C4-2B (cell line): Measurements from ENCODE around the gene ADIPOQ.
"Not testable (repeated sequence)": the region's sequence is repeated elsewhere in the genome, so short reads cannot be mapped to it uniquely, and the experiment has no call there.

Experiments
- H3K27ac ChIP-seq: fragments of 450-650 bp; 2 replicates; pipeline ENCODE4 v1.5.1; 2017
- ZFX ChIP-seq: fragments of 450-650 bp; IDR thresholded peaks from 2 replicates; pipeline ENCODE4 v1.6.1; 2017
- TF ChIP-seq, protein P1 (sequence below): fragments of 450-650 bp; conservative IDR thresholded peaks from 2 replicates; pipeline ENCODE4 v1.5.1; 2017; ENCODE audit warnings: mild to moderate bottlenecking

The ADIPOQ gene

DNA sequence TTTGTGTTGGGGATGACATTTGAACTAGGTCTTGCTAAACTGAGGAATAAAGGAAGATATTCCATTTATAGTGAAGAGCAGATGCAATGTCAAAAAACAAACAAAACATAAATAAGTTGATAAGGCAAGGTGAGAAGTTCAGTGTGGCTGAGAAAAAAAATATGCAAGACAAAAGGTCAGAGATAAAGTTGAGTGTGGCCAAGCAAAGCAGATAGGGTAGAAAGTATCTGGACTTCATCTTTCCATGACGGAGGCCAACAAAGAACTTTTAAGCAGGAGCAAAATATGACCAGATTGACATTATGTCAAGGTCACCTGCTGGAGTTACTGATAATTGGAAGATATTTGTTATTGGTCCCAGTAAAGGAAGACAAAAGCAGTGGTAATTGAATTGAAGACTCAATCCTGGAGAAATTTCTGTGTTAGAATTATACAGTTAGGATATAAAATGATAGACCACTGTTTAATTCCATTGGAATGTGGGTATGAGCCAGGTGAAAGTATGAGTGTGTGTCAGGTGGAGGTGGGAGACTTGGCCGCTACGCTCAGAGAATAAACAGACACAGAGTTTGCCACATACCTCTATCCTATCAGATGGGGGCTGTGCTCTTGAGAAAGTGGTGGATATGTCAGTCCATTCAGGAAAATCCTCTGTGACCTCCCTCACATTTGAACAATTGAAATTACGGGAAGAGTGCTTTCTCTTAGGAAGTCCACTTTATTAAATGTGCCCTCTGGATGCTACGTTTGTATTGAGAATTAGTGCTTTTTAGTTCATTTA, 28.1 kb downstream of the ADIPOQ start:
- TF ChIP-seq, protein P1, sequence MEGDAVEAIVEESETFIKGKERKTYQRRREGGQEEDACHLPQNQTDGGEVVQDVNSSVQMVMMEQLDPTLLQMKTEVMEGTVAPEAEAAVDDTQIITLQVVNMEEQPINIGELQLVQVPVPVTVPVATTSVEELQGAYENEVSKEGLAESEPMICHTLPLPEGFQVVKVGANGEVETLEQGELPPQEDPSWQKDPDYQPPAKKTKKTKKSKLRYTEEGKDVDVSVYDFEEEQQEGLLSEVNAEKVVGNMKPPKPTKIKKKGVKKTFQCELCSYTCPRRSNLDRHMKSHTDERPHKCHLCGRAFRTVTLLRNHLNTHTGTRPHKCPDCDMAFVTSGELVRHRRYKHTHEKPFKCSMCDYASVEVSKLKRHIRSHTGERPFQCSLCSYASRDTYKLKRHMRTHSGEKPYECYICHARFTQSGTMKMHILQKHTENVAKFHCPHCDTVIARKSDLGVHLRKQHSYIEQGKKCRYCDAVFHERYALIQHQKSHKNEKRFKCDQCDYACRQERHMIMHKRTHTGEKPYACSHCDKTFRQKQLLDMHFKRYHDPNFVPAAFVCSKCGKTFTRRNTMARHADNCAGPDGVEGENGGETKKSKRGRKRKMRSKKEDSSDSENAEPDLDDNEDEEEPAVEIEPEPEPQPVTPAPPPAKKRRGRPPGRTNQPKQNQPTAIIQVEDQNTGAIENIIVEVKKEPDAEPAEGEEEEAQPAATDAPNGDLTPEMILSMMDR = no peak
- no peak for TF ChIP-seq ZFX
- H3K27ac ChIP-seq = no peak overlapping the region

DNA sequence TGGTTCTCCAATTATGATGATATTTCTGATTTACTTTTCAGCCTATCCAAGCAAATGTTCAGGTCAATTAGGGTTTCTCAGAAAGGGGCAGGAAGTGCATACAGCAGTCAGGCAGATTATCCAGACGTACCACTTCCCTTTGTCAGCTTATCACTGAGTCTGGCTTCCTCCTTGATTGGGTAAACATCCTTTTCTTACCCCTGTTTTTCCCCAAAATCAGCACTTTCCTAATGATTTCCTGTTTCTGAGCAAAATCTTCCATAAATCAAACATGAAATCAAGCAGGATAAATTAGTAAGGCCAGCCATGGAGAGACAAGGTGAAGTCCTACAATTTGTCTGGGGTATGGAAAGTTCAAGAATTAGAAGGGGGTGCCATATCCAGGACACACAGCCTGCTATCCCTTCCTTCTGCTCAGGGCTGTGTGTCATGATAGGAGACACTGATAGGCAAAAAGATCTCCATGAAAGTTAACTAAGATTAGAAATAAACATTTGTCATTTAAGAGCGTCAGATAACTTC, 29.0 kb downstream of the ADIPOQ start:
- no peak overlapping the region for H3K27ac ChIP-seq
- TF ChIP-seq ZFX = no peak
- TF ChIP-seq, protein P1 = no peak

DNA sequence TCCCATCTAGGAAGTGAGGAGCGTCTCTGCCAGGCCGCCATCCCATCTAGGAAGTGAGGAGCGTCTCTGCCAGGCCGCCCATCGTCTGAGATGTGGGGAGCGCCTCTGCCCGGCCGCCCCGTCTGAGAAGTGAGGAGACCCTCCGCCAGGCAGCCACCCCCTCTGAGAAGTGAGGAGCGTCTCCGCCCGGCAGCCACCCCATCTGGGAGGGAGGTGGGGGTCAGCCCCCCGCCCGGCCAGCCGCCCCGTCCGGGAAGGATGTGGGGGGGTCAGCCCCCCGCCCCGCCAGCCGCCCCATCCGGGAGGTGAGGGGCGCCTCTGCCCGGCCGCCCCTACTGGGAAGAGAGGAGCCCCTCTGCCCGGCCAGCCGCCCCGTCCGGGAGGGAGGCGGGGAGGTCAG, 31.3 kb downstream of the ADIPOQ start:
- not testable (repeated sequence) for H3K27ac ChIP-seq

DNA sequence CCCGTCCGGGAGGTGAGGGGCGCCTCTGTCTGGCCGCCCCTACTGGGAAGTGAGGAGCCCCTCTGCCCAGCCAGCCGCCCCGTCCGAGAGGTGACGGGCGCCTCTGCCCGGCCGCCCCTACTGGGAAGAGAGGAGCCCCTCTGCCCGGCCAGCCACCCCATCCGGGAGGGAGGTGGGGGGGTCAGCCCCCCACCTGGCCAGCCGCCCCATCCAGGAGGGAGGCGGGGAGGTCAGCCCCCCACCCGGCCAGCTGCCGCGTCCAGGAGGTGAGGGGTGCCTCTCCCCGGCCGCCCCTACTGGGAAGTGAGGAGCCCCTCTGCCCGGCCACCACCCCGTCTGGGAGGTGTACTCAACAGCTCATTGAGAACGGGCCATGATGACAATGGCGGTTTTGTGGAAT, 31.7 kb downstream of the ADIPOQ start:
- not testable (repeated sequence) for H3K27ac ChIP-seq

DNA sequence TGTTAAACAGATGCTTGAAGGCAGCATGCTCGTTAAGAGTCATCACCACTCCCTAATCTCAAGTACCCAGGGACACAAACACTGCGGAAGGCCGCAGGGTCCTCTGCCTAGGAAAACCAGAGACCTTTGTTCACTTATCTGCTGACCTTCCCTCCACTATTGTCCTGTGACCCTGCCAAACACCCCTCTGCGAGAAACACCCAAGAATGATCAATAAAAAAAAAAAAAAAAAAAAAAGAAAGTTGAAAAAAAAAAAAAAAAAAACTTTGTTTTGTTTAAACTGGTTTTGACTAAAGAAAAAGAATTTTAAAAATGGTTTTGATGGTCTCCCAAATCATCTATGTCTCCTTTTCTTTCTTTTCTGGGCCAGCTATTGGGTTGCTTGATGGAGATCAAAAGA, 32.3 kb downstream of the ADIPOQ start:
- H3K27ac ChIP-seq = not testable (repeated sequence)

DNA sequence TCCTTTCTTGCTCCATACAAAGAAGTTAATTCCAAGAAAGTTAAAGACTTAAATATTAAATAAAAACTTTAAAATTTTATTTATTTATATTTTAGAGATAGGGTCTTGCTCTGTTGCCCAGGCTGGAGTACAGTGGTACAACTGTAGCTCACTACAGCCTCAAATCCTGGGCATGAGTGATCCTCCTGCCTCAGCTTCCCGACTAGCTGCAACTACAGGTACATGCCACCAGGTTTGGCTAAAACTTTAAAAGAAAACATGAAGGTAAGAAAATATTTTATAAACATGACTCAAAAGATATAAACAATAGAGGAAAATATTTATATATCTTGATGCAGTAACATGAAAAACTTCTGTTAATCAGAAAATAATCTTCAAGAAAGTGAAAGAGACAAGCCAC, 33.2 kb downstream of the ADIPOQ start:
- TF ChIP-seq ZFX = no peak
- TF ChIP-seq, protein P1 = no peak; the same call in 1 of the 2 replicates
- no peak overlapping the region for H3K27ac ChIP-seq

DNA sequence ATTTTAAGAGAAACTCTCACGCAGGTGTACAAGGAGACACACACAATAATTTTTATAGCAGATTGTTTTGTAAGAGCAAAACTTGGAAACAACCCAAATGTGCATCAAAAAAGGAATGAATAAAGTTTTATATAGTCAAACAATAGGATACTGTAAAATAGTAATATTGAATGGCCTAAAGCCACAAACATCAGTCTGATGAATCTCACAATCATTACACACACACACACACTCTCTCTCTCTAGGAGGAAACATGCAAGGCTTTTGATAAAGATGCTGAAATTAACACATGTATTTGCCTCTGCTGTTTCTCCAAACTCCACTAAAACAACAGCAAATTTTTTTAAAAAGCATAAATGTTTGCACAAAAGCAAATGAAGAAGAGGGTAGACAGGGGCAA, 37.3 kb downstream of the ADIPOQ start:
- TF ChIP-seq, protein P1 = no peak
- TF ChIP-seq ZFX = no peak
- no peak overlapping the region for H3K27ac ChIP-seq

DNA sequence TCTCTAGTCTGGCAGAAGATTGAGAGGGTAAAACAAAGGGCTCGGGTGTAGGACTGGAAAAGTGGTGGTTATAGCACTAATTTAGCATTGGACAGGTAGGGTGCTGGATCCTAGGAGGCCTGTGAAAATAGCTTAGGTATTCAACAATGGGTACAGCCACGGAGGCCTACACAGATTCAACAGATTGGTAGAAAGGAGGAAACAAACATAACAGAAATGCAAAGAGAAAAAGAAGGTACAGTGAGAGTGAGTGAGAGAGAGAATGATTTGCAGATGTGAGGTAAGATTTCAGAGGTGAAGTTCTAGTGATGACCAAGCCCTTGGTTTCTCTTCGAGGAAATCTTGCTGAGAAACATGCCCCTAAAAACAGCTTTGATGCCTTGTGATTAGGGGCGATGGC, 37.9 kb downstream of the ADIPOQ start:
- no peak for TF ChIP-seq ZFX
- TF ChIP-seq, protein P1 = no peak
- no peak overlapping the region for H3K27ac ChIP-seq

DNA sequence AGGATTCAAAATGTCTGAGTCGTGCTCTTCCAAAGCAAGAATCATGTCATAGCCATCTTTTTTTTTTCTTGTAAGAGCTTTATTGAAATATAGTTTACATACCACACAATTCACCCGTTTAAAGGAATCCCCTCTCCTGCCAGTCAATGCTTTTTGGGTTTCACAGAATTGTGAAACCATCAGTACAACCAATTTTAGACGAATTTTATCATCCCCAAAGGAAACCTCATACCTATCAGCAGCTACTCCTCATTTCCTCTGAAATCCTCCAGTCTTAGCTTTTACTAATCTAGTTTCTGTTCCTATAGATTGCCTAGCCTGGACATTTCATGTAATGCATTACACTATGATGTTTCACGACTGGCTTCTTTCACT, 39.6 kb downstream of the ADIPOQ start:
- no peak for TF ChIP-seq ZFX
- TF ChIP-seq, protein P1 = no peak
- H3K27ac ChIP-seq = no peak overlapping the region
